GM21619 (cell line): ENCODE measurements around the gene NAE1.
"Not testable (repeated sequence)": the region's sequence is repeated elsewhere in the genome, so short reads cannot be mapped to it uniquely, and the experiment has no call there.

Source experiments
- ATAC-seq: cut with Tn5 transposase; IDR thresholded peaks from one replicate; pipeline ENCODE4 v1.9.1; 2021; ENCODE audit not compliant: unreplicated experiment

NAE1 gene

GRCh38 chr16:66830422-66831404, at the start of gene NAE1:
NAE1 (minus strand) TSS chr16:66830976; CDS start chr16:66830899, 77 bp downstream.
- ATAC-seq: peak; percentile 82

DNA sequence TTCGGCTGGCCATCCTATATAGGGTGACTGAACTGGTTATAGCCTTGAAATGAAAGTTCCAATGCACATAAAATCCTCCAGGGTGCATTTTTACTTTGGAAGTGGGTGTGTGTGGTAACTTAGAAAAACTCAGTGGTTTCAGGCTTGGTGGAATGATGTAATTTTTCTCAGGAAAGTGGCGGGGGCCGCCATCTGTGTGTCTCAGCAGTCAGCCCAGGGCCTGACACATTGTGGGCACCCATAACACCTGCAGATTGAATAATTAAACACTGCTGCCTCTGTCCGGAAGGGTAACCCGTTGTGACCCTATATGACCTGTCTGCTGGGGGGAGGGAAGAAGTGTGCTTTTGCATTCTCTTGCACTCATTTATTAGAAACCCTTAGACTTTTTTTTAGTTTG, 47.3 kb upstream of the NAE1 start:
- ATAC-seq: no peak

DNA sequence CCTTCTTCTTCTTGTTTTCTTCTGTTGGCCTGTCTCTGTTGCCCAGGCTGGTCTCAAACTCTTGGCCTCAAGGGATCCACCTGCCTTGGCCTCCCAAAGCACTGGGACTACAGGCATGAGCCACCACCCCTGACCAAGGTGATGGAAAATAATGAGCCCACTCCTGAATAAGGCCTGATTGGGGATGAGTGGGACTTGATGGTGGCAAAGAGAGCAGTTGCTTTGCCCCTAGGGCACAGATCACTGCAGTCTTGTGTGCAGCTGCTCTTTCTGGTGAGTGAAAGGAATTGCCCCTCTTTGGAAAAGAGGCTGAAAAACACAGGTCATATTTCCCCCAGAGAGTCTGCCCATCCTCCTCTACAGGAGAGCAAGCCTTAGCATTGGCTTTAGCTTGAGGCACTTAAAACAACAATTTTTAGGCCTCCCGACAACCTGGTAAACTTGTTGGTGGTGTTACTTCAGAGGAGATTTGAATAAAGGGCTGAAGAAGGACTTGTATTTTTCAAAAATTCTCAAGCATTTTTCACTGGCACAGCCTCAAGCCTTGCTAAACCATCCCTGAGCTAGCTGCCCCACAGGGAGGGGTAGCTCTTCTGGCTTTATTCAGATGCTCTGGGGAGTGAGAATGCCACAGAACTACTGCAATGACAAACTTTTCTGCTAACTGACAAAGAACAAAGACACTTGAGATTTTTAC, 43.5 kb upstream of the NAE1 start:
- ATAC-seq: no peak

- no peak for ATAC-seq
Measured at GRCh38 chr16:66873685-66874055, 42.9 kb upstream of the NAE1 start.

DNA sequence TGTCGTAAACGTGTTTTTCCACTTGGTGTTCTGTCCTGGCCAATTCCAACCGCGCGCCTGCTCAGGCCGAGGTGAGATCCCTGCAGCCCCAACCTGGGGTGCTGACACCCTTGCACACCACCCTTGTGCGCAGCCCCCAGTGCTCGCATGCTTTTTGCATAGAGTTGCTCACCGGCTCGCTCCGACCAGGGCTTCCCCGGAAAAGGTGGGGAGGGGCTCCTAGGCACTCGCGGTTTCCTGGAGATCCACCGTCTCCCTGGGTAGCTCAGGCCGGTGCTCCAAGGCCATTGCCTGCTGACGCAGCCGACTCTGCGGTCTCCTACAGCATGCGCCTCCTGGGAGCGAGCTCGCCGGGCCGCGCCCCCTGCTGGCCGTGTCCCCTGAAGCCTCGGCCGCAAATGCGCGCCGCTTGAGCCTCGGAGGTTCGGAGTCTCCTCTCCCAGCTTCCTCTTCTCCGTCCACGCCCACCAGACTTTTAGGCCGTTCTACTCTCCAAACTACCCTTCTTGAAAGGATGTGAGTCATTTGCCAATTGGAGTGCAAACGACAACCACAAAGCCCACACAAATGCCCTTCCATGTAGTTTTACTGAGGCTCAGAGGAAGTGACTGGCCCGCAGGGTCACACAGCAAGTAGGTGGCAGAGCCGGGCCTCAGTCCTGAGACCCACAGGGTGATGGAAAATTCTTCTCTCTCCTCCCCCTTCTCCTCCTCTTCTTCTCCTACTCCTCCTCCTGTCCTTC, 42.3 kb upstream of the NAE1 start:
- peak; percentile 79 for ATAC-seq

GRCh38 chr16:66872559-66872942, 41.8 kb upstream of the NAE1 start:
- ATAC-seq: no peak

DNA sequence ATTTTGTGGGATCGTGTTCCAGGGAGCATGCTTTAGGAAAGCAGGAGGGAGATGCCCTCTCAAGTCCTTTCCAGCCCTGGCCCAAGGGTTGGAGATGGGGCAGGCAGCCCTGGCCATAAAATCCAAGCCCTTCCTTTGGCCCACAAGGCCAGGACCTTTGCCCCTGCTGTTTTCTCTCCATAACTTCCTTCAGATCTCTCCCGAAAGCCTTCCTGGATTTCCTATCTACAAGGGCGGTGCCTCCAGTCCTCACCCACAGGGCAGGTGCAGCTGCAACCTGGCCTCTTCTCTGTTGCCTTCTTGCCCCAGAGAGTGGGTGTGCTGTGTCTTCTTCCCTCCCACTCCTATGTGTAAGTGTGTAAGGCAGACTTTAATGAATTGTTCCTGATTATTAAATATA, 41.1 kb upstream of the NAE1 start:
- no peak for ATAC-seq

DNA sequence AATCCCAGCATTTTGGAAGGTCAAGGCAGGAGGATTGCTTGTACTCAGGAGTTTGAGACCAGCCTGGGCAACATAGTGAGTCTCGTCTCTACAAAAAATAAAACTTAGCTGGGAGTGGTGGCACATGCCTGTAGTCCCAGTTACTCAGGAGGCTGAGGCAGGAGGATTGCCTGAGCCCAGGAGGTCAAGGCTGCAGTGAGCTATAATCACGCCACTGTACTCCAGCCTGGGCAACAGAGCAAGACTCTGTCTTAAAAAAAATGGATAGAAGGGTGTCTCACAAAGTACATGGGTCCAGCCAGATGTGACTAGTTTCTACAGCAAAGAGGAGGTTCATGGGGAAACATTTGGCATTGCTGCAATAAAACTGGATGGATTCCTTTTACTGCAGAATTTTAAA, 40.6 kb upstream of the NAE1 start:
- ATAC-seq: not testable (repeated sequence)

DNA sequence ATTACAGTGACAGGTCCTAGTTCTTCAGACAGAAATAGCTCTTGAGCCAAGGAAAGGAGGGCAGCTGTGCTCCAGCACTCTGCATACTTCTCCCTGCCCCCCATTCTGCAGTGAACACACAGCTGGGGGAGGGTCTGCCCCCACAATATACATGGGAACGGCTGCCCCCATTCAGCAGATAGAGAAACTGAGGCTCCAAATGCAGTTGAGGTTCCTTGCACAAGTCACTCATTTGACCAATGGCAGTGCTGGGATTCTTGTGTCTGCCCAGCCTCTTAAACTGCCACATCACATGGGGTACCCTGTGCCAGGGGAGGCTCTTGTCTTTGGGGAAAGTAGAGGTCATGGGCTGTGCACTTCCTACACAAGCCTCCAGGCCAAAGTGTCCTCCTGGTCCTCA, 38.6 kb upstream of the NAE1 start:
- no peak for ATAC-seq

DNA sequence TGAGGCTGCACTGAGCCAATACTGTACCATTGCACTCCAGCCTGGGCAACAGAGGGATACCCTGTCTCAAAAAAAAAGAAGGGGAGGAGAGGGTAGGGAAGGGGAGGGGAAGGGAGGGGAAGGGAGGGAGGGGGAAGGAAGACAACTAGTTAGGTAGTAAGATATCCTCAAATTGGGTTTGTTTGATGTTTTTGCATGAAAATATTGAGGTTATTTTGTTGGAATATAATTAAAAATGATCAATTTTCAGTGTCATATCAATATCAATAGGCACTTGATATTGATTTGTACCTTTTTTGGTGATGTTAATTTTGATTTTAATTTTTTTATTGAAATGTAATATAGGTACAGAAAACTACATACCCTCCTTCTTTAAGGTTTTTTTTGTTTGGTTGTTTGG, 32.9 kb upstream of the NAE1 start:
- no peak for ATAC-seq

DNA sequence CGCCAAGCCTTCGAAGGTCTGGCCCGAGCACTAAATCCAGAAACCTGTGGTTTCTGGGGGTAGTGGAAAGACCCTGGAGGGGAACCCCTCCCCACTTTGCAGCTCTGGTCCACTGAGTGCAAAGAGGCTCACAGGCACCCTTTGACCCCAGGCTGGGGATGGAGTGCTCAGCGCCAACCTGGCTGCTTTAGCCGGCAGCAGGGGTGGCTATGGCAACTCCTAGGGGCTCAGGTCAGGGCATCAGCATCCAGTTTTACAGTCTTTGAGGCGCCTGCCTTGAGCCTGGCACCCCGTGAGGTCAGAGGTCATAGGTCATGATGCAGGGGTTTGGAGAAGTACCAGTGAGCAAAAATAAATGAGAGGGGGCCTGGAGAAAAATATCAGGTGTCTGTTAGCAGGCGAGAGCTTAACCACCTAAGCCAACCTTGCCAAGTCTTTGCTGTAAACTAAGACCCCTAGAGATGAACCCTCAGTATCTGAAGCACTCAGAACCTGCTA, 31.3 kb upstream of the NAE1 start:
- no peak for ATAC-seq

DNA sequence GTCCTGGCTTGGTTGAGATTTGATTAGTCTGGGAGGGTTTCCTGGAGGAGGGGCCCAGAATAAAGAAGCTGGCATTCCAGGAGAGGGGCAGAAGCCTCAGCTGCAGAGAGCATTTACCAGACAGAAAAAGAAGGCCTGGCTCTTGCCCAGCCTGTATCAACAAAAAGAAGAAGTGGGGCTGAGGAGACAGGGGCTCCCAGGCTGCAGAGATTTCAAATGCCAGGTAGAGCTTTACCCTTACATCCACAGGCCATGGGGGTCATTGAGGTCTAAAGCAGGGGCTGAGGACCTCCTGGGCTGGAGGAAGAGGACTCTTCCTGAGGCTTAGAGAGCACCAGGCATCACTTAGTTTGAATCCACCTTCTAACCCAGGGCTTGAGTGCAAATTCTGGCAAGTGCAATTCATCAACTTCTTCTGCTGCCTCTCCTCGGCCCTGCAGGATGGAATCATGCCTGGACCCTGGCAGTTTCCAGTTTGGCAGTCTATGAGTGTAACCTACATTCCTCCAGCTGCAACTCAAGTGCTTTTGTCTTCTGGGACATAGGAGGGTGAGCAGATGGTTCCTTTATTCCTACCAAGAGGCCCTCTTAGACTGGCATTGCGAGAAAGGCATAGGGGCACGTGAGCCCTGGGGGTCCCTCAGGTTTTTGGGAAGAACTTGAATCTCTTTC, 28.8 kb upstream of the NAE1 start:
- ATAC-seq: no peak

- ATAC-seq: peak; percentile 50
Measured at GRCh38 chr16:66858740-66859396, 28.1 kb upstream of the NAE1 start.

- no peak for ATAC-seq
Measured at GRCh38 chr16:66857437-66857836, 26.7 kb upstream of the NAE1 start.

GRCh38 chr16:66856801-66857200, 26.0 kb upstream of the NAE1 start:
- ATAC-seq: no peak

GRCh38 chr16:66856184-66856730, 25.5 kb upstream of the NAE1 start:
- ATAC-seq: no peak

- no peak for ATAC-seq
Measured at GRCh38 chr16:66853261-66854139, 22.7 kb upstream of the NAE1 start.

DNA sequence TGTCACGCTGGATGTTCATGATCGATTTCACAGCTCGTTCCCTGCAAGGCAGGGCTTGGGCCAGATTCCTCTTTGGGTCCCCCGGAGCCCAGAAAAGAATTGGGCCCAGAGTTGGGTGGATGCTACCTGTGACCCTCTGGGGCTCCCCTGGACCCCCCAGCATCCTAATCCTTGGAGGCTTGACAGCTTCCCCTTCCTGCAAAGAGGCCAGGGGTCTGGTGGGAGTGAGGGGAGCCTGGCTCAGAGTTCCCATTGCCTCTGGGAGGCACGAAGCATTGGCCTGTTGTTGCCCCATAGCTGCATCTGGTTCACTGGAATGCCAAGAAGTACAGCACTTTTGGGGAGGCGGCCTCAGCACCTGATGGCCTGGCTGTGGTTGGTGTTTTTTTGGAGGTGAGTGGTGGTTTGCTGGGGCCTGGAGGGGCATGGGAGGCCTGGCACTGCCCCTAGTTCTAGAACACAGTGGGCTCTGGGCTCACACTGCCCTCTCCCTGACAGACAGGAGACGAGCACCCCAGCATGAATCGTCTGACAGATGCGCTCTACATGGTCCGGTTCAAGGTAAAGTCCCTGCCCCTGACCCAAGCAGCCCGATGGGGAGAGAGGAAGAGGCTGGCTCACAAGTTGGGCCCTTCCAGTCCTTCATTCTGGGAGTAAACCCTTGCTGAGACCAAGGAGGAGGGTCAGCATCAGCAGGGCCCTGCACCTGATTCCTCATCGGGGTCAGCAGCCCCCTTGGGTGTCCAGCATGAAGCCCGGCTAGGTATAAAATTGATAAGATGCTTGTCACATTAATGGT, 20.6 kb upstream of the NAE1 start:
- no peak for ATAC-seq
